HUES64 (cell line): Measurements from ENCODE around the gene WASF2.

Experiments
- H3K27ac ChIP-seq: 2 replicates; pipeline ENCODE4 v1.7.0; 2013; ENCODE audit warnings: low read depth, low read length, inconsistent platforms
- H3K27me3 ChIP-seq: 2 replicates; pipeline ENCODE4 v1.6.1; 2013; ENCODE audit warnings: mild to moderate bottlenecking, low read length; ENCODE audit not compliant: insufficient read depth
- H3K36me3 ChIP-seq: 2 replicates; pipeline ENCODE4 v1.6.1; 2013; ENCODE audit warnings: mild to moderate bottlenecking, low read length; ENCODE audit not compliant: insufficient read depth
- H3K4me1 ChIP-seq: 2 replicates; pipeline ENCODE4 v1.6.1; 2013; ENCODE audit warnings: mild to moderate bottlenecking, low read length, moderate library complexity; ENCODE audit not compliant: insufficient read depth
- H3K4me3 ChIP-seq: 2 replicates; pipeline ENCODE4 v1.5.1; 2013; ENCODE audit warnings: mild to moderate bottlenecking, low read length, moderate library complexity
- H3K9ac ChIP-seq: 2 replicates; pipeline ENCODE4 v1.6.1; 2013; ENCODE audit warnings: mild to moderate bottlenecking, low read depth, low read length
- H3K9me3 ChIP-seq: 2 replicates; pipeline ENCODE4 v1.6.1; 2013; ENCODE audit warnings: low read depth, low read length; ENCODE audit not compliant: insufficient read depth
- WGBS: fragments of 150-250, 120-280 bp; methylation state at CpG from one replicate; pipeline ENCODE4 v1.1.7; 2013; ENCODE audit warnings: missing lambda C conversion rate; 5-methylcytosine and 5-hydroxymethylcytosine counted together

The WASF2 gene

DNA sequence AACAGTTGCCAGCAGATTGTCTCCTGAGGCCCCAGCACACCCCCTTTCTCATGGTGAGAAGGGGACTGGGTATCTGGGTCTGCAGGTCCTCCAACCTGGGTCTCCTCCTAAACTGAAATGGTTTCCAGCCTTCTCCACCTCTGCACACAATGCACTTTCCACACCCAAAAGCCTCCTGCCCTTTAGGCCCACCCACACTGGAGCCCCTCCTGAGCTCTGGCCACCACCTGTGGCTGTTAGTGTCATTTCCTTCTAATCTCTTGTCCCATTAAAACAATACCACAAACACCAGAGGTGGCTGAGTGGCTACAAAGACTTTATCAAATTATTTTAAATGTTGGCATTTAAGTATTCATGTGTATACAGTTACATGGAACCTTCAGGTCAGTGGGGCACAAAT is 86.0 kb downstream of the WASF2 start:
- peaks cover 21% of the 10 kb centered on the region for H3K36me3 ChIP-seq
- peak overlapping the region; percentile 67 for H3K27ac ChIP-seq
- no peak overlapping the region for H3K4me3 ChIP-seq
- H3K27me3 ChIP-seq: no peaks in the 10 kb centered on the region
- H3K9ac ChIP-seq: no peak overlapping the region
- H3K4me1 ChIP-seq: peaks cover 39% of the 10 kb centered on the region
- H3K9me3 ChIP-seq: no peaks in the 10 kb centered on the region

DNA sequence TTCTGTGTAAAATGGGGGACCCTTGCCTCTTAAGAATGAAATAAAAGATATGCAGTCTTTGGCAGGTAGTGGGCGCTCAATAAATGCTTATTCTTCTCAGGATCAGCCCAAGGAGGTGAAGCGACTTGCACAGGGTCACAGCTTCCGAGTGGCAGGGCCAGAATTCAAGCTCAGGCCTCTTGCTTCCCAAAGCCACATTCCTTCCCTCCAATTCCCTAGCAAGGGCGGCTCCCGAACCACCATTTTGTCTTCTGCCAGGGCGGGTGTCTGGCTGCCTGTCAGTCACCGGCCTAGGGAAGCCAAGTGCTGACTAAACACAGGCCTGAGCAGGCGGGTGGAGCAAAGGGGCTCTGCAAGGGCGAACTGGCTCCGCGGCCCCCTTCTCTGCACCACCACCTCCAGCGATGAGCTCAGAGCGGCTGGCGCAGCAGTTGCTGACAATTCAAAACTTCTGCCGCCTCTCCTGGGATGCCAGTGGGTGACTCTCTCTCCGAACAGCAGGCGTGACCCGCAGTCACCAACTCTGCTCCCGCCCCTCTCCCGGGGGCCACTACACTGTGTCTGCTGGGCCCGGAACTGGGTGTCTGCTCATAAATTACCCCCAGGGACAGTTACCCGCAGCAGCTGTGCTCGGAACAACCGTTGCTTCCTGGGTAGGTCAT is 86.8 kb downstream of the WASF2 start:
- Histone ChIP-seq H3K9ac (no peak overlapping the region), H3K4me3 (no peak overlapping the region), H3K36me3 (peaks cover 14% of the 10 kb centered on the region), H3K9me3 (no peaks in the 10 kb centered on the region), H3K27ac (peak overlapping the region; percentile 67), H3K27me3 (no peaks in the 10 kb centered on the region), H3K4me1 (peaks cover 44% of the 10 kb centered on the region)
- 72% methylated on average over 24 of the region's 24 CpGs for WGBS

DNA sequence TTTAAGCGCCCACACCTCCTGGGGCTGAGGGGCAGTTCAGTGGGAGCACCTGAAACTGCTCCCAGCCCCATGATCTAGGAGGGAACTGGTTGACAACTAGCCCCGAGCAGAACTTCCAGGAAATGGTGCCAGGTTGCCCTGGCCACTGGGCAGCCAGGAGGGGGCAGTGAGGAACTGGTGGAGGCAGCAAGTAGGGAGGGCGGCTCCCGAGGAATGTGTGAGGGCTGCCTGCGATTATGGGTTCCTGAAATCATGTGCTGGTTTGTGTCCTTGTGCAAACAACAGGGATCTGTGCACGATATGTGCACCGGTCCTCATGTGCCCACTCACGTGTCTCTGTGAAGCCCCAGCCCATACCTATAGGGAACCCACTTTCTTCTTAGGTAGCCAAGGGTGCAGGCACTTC is 87.6 kb downstream of the WASF2 start:
- no peaks in the 10 kb centered on the region for H3K9me3 ChIP-seq
- H3K9ac ChIP-seq: no peak overlapping the region
- H3K36me3 ChIP-seq: peaks cover 6% of the 10 kb centered on the region; the same call in 1 of the 2 replicates
- peaks cover 49% of the 10 kb centered on the region for H3K4me1 ChIP-seq
- WGBS: 78% methylated on average over 8 of the region's 8 CpGs
- H3K27ac ChIP-seq: peak overlapping the region; percentile 8; the same call in 1 of the 2 replicates
- H3K27me3 ChIP-seq: no peaks in the 10 kb centered on the region
- no peak overlapping the region for H3K4me3 ChIP-seq

DNA sequence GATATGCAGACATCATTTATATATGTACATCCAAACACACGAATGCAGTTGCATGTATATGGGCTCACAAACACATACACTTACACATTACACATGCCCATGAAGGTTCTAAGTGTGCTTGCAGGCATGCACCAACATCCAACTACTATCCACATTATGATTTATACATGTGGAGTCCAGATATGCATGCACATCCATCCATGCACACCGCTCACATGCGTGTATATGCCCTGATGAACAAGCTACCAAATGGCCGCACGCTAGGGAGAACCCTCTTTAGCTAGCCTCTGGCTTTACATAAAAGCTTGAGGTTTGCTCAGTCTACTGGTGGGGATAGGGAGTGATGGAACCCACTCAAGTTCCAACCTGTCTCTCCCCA is 89.0 kb downstream of the WASF2 start:
- 92% methylated on average over 5 of the region's 5 CpGs for WGBS
- H3K27ac ChIP-seq: no peak overlapping the region
- no peak overlapping the region for H3K4me3 ChIP-seq

DNA sequence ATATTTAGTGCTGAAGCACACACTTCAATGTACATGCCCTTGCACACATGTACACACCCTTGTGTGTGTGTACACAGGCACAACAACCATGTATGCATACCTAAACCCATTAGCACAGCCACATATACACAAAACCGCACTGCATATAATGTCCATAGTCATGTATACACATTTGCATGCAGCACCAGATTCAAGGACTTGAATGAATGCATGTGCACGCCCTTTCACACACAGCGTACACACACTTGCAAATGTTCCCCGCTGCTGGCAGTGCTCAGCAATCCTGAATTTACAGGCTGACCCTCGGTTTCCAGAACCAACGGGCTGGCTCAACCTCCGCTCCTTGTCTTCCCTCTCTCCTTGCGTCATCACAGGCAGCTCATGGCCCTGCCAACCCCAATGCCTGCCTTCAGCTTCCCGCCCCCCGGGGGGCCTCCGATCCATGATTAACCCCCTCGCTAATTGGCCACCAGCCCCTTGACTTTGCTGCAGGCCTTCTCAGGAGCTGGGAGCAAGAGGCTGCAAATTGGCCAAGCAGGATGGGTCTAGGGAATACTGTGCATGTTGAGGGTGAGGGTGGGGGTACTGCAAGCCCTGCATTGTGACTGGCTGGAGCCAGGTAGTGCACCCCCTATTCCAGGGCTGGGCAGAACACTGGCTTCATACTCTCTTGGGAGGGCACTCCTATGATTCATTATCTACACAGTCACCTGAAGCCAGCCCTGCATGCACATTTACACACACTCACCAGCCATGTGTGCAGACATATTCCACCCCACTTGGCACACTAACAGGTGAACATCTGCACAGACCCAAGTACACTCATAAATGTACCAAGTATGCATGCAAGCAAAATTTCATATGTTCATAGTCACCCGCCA is 89.6 kb downstream of the WASF2 start:
- Histone ChIP-seq H3K27me3 (no peaks in the 10 kb centered on the region), H3K36me3 (no peaks in the 10 kb centered on the region), H3K27ac (no peak overlapping the region), H3K4me1 (peaks cover 41% of the 10 kb centered on the region), H3K9me3 (no peaks in the 10 kb centered on the region), H3K4me3 (no peak overlapping the region), H3K9ac (no peak overlapping the region)
- 64% methylated on average over 13 of the region's 13 CpGs for WGBS

More for the DNA sequence above, 89.0 kb downstream of the WASF2 start:
- no peaks in the 10 kb centered on the region for H3K9me3 ChIP-seq
- no peaks in the 10 kb centered on the region for H3K36me3 ChIP-seq
- H3K4me1 ChIP-seq: peaks cover 44% of the 10 kb centered on the region
- no peaks in the 10 kb centered on the region for H3K27me3 ChIP-seq
- no peak overlapping the region for H3K9ac ChIP-seq

DNA sequence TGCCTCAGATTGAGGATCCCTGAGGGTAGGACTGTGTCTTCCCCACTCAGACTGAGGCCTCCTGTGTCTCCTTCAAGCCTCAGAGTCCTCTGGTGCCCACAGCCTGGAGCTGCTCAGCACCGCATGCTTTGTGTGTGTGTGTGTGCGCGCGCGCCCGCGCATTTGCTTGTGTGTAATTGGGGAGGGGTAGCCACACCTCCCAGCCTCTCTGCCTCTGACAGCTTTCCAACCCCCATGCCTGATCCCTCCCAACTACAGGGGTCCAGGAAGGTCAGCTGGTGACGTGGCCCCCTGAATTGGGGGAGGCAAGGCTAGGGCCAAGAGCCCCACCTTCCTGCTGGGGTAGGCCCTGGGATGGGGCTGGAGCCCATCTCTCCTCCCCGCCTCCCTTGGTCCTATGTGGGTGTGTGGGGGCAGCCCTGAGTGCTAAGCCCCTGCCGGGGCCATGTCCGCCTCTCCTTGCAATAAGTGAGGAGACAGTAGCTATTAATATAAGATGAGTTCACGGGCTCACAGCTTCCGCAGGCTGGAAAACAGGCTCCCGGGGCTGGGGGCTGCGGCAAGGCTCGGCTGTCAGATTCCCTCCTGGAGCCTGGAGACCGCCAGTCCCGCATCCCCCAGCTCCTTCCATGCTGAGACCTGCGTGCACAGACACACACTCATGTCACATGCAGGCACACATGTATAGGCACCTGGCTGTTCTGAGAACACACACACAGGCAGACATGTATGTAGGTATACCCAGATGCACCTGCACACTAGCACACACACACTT is 90.5 kb downstream of the WASF2 start:
- Histone ChIP-seq H3K4me3 (no peak overlapping the region), H3K27ac (no peak overlapping the region), H3K9me3 (no peaks in the 10 kb centered on the region), H3K36me3 (no peaks in the 10 kb centered on the region), H3K9ac (no peak overlapping the region), H3K4me1 (peaks cover 32% of the 10 kb centered on the region), H3K27me3 (no peaks in the 10 kb centered on the region)
- 90% methylated on average over 13 of the region's 19 CpGs for WGBS

DNA sequence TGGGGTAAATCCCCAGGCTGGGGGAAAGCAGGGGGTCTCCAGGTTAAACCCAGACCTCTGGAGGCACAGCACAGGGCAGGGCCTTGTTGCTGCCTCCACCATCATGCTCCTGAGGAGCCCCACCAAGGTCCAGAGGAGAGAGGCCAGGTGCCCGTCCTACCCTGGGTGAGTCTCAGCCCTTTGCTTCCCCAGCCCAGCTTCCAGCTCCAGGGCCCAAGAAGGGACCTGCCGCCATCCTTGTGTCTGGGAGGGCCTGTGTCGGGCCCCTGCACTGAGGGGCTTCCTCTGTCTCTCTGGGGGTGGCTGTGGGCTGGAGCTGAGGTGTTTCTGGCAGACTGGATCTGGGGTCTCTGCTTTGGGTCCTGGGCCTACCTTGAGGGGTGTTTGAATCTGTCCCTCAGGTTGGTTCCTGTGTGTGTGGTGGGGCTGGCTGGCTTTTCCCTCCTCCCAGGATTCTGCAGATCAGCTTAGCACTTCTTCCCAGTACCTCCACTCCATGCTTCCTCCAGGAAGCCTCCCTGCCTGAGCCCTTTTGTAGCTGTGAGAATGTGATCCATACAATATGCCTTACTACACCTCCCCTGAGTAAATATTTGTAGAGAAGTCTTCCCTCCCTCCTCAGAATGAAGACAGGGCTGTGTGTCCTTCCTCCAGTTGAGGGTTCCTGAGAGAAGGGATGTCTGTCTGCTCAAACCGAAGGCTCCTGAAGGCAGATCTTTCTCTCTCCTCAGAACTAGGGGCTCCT is 91.4 kb downstream of the WASF2 start:
- Histone ChIP-seq H3K36me3 (no peaks in the 10 kb centered on the region), H3K4me1 (peaks cover 24% of the 10 kb centered on the region), H3K9me3 (no peaks in the 10 kb centered on the region), H3K27ac (no peak overlapping the region), H3K4me3 (no peak overlapping the region), H3K9ac (no peak overlapping the region), H3K27me3 (no peaks in the 10 kb centered on the region)
- 81% methylated on average over 4 of the region's 4 CpGs for WGBS

DNA sequence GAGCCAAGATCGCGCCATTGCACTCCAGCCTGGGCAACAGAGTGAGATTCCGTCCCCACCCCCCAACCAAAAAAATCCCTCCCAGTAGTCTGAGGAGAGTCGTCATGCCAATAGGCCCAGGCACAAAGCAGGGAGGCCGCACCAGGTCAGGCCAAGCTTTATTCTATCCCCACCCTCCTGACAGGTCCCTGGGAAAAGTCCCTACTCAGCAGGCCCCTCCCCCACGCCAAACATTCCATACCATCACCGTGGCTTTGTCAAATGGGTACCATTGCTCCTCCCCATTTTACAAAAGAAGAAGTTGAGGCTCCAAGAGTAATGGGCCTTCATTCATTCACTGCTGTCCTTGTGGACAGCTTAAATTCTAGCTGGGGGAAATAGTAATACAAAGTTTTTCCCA is 92.2 kb downstream of the WASF2 start:
- no peak overlapping the region for H3K9ac ChIP-seq
- 72% methylated on average over 7 of the region's 7 CpGs for WGBS
- H3K27ac ChIP-seq: no peak overlapping the region
- peaks cover 17% of the 10 kb centered on the region for H3K4me1 ChIP-seq
- no peak overlapping the region for H3K4me3 ChIP-seq
- no peaks in the 10 kb centered on the region for H3K9me3 ChIP-seq
- H3K27me3 ChIP-seq: no peaks in the 10 kb centered on the region
- no peaks in the 10 kb centered on the region for H3K36me3 ChIP-seq

DNA sequence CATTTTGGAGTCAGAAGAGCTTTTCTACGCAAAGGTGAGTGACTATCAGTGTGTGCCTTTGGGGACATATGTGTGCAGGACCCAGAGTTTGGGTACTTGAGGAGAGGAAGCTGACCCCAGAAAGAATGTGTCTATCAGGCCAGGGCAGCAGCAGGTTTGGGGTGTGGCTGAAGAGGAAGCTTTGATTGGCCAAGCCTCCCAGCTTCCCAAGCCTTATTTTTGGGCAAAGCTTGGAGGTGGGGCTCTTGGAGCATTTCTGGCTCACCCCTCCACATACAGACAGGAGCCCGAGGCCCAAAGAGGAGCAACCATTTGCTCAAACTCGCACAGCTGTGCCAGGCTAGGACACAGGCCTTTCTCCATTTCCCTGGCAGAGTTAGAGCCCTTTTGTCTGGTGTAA is 92.9 kb downstream of the WASF2 start:
- 93% methylated on average over 3 of the region's 3 CpGs for WGBS
- Histone ChIP-seq H3K4me1 (peaks cover 13% of the 10 kb centered on the region), H3K4me3 (no peak overlapping the region), H3K27ac (no peak overlapping the region), H3K27me3 (no peaks in the 10 kb centered on the region), H3K36me3 (no peaks in the 10 kb centered on the region), H3K9ac (no peak overlapping the region), H3K9me3 (no peaks in the 10 kb centered on the region)

DNA sequence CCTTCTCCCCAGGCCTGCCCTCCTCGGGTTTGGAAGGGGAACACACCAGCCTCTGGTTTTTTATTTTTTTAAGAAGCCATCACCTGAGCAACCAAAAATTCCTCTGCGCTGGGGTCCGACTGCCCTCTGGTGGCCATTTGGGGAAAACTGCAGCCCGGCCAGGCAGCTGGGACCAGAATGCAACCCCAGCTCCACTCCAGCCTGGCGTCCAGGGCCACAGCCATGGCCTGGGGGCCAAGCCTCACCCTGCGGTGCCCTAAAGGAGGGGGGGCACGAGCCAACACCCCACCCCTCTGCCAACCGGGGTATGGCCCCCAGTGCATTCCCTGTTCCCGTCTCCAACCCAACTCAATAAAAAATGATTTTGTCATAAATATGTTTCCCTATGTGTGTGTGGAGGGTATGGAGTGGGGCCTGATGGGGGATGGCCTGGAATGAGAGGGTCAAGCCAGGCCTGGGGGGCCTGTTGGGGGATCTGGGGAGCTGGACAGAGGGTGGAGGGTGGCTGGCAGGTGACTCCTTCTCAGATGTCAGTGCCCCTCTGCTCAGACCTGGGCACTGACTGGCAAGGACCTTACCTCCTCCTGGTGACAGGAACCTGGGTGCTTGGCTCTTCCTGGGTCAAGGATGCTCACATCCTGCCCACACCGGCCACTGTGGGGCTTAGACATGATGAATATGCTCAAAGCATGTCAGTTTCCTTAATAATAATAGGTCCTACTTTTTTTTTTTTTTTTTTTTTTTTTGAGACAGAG is 94.3 kb downstream of the WASF2 start:
- H3K27ac ChIP-seq: no peak overlapping the region
- H3K4me3 ChIP-seq: no peak overlapping the region
- H3K36me3 ChIP-seq: no peaks in the 10 kb centered on the region
- H3K9me3 ChIP-seq: no peaks in the 10 kb centered on the region
- WGBS: 12% methylated on average over 8 of the region's 10 CpGs
- H3K9ac ChIP-seq: no peak overlapping the region
- H3K4me1 ChIP-seq: peaks cover 13% of the 10 kb centered on the region
- H3K27me3 ChIP-seq: no peaks in the 10 kb centered on the region
